ENCODE results near the gene OSBPL10.

GRCh38 chr3:31878231-31878838 is 102.7 kb downstream of the OSBPL10 start:
- TF ChIP-seq, protein P1, sequence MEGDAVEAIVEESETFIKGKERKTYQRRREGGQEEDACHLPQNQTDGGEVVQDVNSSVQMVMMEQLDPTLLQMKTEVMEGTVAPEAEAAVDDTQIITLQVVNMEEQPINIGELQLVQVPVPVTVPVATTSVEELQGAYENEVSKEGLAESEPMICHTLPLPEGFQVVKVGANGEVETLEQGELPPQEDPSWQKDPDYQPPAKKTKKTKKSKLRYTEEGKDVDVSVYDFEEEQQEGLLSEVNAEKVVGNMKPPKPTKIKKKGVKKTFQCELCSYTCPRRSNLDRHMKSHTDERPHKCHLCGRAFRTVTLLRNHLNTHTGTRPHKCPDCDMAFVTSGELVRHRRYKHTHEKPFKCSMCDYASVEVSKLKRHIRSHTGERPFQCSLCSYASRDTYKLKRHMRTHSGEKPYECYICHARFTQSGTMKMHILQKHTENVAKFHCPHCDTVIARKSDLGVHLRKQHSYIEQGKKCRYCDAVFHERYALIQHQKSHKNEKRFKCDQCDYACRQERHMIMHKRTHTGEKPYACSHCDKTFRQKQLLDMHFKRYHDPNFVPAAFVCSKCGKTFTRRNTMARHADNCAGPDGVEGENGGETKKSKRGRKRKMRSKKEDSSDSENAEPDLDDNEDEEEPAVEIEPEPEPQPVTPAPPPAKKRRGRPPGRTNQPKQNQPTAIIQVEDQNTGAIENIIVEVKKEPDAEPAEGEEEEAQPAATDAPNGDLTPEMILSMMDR (conservative IDR thresholded peaks at IDR 0.05; ENCODE audit: low read length), result no peak
- no peak for TF ChIP-seq EZH2phosphoT487 (IDR thresholded peaks at IDR 0.05; ENCODE audit: borderline replicate concordance)

All from Loucy (cell line).